ENCODE measurements around the gene PGAP6. TPM values are rescaled to one million over a fixed set of nuclear protein-coding genes. Genes with fewer than 3 reads are reported as not detected.

PGAP6 gene
- total RNA-seq, 1 experiment from 2014 or later, result 85.5 TPM

DNA sequence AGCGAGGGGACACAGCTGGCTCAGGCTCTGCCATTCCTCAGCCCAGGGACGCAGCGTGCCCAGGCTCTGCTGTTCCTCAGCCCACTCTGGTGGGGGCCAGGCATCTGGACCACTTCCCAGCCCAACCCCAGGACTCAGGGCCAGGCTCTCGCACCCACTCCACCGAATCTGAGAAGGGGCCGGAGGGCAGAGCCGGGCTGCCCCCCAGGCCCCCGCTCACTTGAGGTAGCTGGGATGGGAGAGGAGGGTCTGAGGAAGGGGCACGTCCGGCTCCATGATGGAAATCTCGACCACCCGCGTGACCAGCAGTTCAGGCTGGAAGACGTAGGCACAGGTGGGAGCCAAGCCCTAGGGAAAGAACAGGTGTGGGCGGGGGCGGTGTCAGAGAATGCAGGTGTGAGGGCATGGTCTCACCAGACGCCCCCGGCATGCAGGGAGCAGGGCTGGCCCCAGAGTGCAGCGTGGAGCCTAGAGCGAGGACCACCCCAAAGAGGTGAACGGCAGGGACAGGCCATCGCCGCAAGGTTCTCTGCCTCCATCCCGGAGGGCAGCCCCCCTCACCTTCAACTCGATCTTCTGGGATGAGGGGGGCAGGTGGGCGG lies 4.9 kb downstream of the PGAP6 start:
- peak in 1 of 2 experiments; percentile 29 for DNase-seq
- H3K36me3 Mint-ChIP-seq (ENCODE audit: insufficient read depth, unreplicated experiment), result peaks cover 20% of the 10 kb centered on the region
- TF ChIP-seq, protein P1, sequence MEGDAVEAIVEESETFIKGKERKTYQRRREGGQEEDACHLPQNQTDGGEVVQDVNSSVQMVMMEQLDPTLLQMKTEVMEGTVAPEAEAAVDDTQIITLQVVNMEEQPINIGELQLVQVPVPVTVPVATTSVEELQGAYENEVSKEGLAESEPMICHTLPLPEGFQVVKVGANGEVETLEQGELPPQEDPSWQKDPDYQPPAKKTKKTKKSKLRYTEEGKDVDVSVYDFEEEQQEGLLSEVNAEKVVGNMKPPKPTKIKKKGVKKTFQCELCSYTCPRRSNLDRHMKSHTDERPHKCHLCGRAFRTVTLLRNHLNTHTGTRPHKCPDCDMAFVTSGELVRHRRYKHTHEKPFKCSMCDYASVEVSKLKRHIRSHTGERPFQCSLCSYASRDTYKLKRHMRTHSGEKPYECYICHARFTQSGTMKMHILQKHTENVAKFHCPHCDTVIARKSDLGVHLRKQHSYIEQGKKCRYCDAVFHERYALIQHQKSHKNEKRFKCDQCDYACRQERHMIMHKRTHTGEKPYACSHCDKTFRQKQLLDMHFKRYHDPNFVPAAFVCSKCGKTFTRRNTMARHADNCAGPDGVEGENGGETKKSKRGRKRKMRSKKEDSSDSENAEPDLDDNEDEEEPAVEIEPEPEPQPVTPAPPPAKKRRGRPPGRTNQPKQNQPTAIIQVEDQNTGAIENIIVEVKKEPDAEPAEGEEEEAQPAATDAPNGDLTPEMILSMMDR (IDR thresholded peaks at IDR 0.05; ENCODE audit: insufficient read depth in 1 of 2, low read depth in 1 of 2, low read length in 1 of 2, severe bottlenecking in 1 of 2, unreplicated experiment in 1 of 2), result no peak
- no peaks in the 10 kb centered on the region for H3K4me1 ChIP-seq
- no peaks in the 10 kb centered on the region for H3K27me3 Mint-ChIP-seq (ENCODE audit: insufficient read depth, unreplicated experiment)
- no peaks in the 10 kb centered on the region for H3K27me3 ChIP-seq (replicated peaks; ENCODE audit: control insufficient read depth, insufficient read depth, low read length)
- H3K4me3 Mint-ChIP-seq (ENCODE audit: unreplicated experiment), result no peak overlapping the region
- no TSS peak for BruUV-seq (replicated peaks)
- H3K36me3 ChIP-seq (ENCODE audit: control insufficient read depth, insufficient read depth, low read length), result no peaks in the 10 kb centered on the region; the same call in none of the 2 replicates
- H3K9me3 Mint-ChIP-seq (ENCODE audit: unreplicated experiment), result no peaks in the 10 kb centered on the region
- intact Hi-C loops (cut with micrococcal nuclease; ENCODE audit: unreplicated experiment), result no loop called here
- no peak overlapping the region for H3K27ac Mint-ChIP-seq (ENCODE audit: unreplicated experiment)
- H3K4me3 ChIP-seq (ENCODE audit: low read depth, low read length), result no peak overlapping the region
- ChIA-PET POLR2A (no interaction called here), CTCF (no interaction called here)
- no peaks in the 10 kb centered on the region for H3K9me3 ChIP-seq
- H3K4me1 Mint-ChIP-seq (ENCODE audit: low read depth, unreplicated experiment), result no peaks in the 10 kb centered on the region

DNA sequence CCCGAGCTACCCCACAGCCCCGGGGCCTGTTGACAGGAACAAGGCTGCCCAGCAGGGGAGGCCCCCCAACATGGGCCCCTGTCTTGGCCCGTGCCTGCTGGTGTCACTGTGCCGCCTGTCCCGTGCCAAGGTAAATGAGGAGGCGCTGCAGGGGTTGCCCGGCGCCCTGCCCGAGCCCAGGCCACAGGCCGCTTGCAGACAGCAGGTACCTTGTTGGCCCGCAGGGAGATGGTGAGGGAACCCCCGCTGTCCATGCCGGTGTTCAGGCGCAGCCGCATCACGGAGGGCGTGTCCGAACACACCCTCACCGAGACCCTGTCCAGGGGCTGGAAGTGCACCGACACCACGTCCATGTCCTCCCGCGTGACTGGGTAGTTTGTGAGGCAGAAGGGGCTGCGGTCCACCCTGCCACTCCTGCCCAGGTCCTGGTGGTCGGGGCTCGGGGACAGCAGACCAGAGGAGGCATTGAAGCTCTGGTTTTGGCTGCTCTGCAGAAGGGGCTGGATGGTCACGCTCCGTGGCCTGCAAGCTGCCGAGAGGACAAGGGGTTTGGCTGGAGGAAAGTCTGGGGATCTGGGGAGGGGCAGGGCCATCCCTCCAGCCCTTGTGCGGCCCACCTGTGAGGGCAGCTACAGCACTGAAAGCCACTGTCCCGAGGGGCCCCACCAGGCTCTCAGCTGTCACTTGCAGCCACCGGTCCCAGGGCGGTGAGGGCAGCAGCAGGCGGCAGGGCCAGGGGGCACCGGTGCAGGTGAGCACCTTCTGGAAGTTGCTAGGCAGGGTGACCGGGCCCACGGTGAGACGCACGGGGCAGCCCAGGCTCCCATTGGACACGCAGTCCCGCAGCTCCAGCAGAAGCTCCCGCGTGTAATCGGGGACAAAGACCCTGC lies 5.6 kb downstream of the PGAP6 start:
- no peak overlapping the region for H3K27ac Mint-ChIP-seq (ENCODE audit: unreplicated experiment)
- intact Hi-C loops (cut with micrococcal nuclease; ENCODE audit: unreplicated experiment), result no loop called here
- CTCF ChIA-PET, result no interaction called here
- no peaks in the 10 kb centered on the region; the same call in none of the 2 replicates for H3K36me3 ChIP-seq (ENCODE audit: control insufficient read depth, insufficient read depth, low read length)
- no peaks in the 10 kb centered on the region for H3K4me1 ChIP-seq
- no peaks in the 10 kb centered on the region for H3K27me3 Mint-ChIP-seq (ENCODE audit: insufficient read depth, unreplicated experiment)
- no peaks in the 10 kb centered on the region for H3K4me1 Mint-ChIP-seq (ENCODE audit: low read depth, unreplicated experiment)
- peaks cover 20% of the 10 kb centered on the region for H3K36me3 Mint-ChIP-seq (ENCODE audit: insufficient read depth, unreplicated experiment)
- TF ChIP-seq, protein P1 (IDR thresholded peaks at IDR 0.05; ENCODE audit: insufficient read depth in 1 of 2, low read depth in 1 of 2, low read length in 1 of 2, severe bottlenecking in 1 of 2, unreplicated experiment in 1 of 2), result no peak
- no peaks in the 10 kb centered on the region for H3K27me3 ChIP-seq (replicated peaks; ENCODE audit: control insufficient read depth, insufficient read depth, low read length)
- no peaks in the 10 kb centered on the region for H3K9me3 Mint-ChIP-seq (ENCODE audit: unreplicated experiment)
- no peak overlapping the region for H3K4me3 Mint-ChIP-seq (ENCODE audit: unreplicated experiment)
- H3K9me3 ChIP-seq, result no peaks in the 10 kb centered on the region
- no TSS peak for BruUV-seq (replicated peaks)
- H3K4me3 ChIP-seq (ENCODE audit: low read depth, low read length), result no peak overlapping the region
- POLR2A ChIA-PET, result no interaction called here
- DNase-seq, result peak in 1 of 2 experiments; percentile 26

DNA sequence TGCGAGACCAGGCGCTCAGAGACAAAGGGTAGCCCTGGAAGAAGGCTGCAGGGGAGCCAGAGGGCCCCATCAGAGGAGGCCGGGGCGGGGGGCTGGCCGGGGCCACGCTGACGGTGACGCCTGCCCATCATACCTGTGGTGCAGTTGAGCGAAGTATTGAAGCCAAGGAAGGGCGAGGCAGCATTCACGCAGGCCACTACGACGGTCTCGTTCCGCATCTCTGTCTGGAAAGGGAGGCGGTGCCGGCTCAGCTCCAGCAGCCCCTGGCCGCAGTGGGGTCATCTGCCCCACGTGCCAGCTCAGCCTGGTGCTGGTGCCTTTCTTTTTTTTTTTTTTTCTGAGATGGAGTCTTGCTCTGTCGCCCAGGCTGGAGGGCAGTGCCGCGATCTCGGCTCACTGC lies 6.6 kb downstream of the PGAP6 start:
- Mint-ChIP-seq H3K4me1 (ENCODE audit: low read depth, unreplicated experiment) (no peaks in the 10 kb centered on the region), H3K9me3 (ENCODE audit: unreplicated experiment) (no peaks in the 10 kb centered on the region), H3K27me3 (ENCODE audit: insufficient read depth, unreplicated experiment) (no peaks in the 10 kb centered on the region), H3K36me3 (ENCODE audit: insufficient read depth, unreplicated experiment) (peaks cover 26% of the 10 kb centered on the region), H3K27ac (ENCODE audit: unreplicated experiment) (no peak overlapping the region), H3K4me3 (ENCODE audit: unreplicated experiment) (no peak overlapping the region)
- no TSS peak for BruUV-seq (replicated peaks)
- Histone ChIP-seq H3K27me3 (replicated peaks; ENCODE audit: control insufficient read depth, insufficient read depth, low read length) (no peaks in the 10 kb centered on the region), H3K4me1 (no peaks in the 10 kb centered on the region), H3K9me3 (no peaks in the 10 kb centered on the region), H3K36me3 (ENCODE audit: control insufficient read depth, insufficient read depth, low read length) (no peaks in the 10 kb centered on the region; the same call in none of the 2 replicates), H3K4me3 (ENCODE audit: low read depth, low read length) (no peak overlapping the region)
- DNase-seq, result no peak
- CTCF ChIA-PET, result no interaction called here
- intact Hi-C loops (cut with micrococcal nuclease; ENCODE audit: unreplicated experiment), result no loop called here
- POLR2A ChIA-PET, result no interaction called here
- TF ChIP-seq, protein P1 (IDR thresholded peaks at IDR 0.05; ENCODE audit: insufficient read depth in 1 of 2, low read depth in 1 of 2, low read length in 1 of 2, severe bottlenecking in 1 of 2, unreplicated experiment in 1 of 2), result no peak
